Osteoblast (primary cell): ENCODE measurements around the gene CBX3. TPM values are rescaled to one million over a fixed set of nuclear protein-coding genes. Genes with fewer than 3 reads are reported as not detected.

Experiments
- DNase-seq: peaks from one replicate; pipeline ENCODE4 v3.0.0; 2011; ENCODE audit warnings: low spot score, mixed read lengths; ENCODE audit not compliant: insufficient read length; ENCODE audit errors: missing footprints
- H2AFZ ChIP-seq: 2 replicates; pipeline ENCODE4 v1.6.0; 2011; ENCODE audit warnings: mild to moderate bottlenecking, low read length
- H3K27ac ChIP-seq: 2 replicates; pipeline ENCODE4 v1.5.1; 2011; ENCODE audit warnings: mild to moderate bottlenecking, low read depth, low read length, moderate library complexity
- H3K27me3 ChIP-seq: 2 replicates; pipeline ENCODE4 v1.6.0; 2012; ENCODE audit warnings: mild to moderate bottlenecking, control low read depth, inconsistent platforms, low read length, moderate library complexity; ENCODE audit not compliant: insufficient read depth
- H3K36me3 ChIP-seq: 2 replicates; pipeline ENCODE4 v1.5.1; 2011; ENCODE audit warnings: mild to moderate bottlenecking, low read length, control low read depth, moderate library complexity; ENCODE audit not compliant: insufficient read depth
- H3K4me1 ChIP-seq: 2 replicates; pipeline ENCODE4 v1.5.1; 2011; ENCODE audit warnings: mild to moderate bottlenecking, low read length, control low read depth, moderate library complexity; ENCODE audit not compliant: insufficient read depth
- H3K4me2 ChIP-seq: 2 replicates; pipeline ENCODE4 v1.6.0; 2011; ENCODE audit warnings: mild to moderate bottlenecking, low read length; ENCODE audit not compliant: insufficient read depth
- H3K4me3 ChIP-seq: fragments of 200-600 bp; sonication (generic); 3 replicates; pipeline ENCODE4 v1.5.1; 2012; ENCODE audit warnings: mild to moderate bottlenecking, low read length, inconsistent platforms; ENCODE audit not compliant: insufficient read depth
- H3K79me2 ChIP-seq: 2 replicates; pipeline ENCODE4 v1.6.0; 2012; ENCODE audit warnings: mild to moderate bottlenecking, low read length, control low read depth, inconsistent platforms; ENCODE audit not compliant: insufficient read depth
- H3K9me3 ChIP-seq: 2 replicates; pipeline ENCODE4 v1.5.1; 2011; ENCODE audit warnings: low read depth, low read length, control low read depth
- H4K20me1 ChIP-seq: 2 replicates; pipeline ENCODE4 v1.6.0; 2012; ENCODE audit warnings: mild to moderate bottlenecking, low read length, control low read depth; ENCODE audit not compliant: insufficient read depth
- total RNA-seq: library from RNA; depleted of rRNA; stranded (reverse); fragments of >200 nt; gene quantifications from 2 replicates; pipeline ENCODE4 v1.2.3, GENCODE V29; 2012
- TF ChIP-seq, protein P1 (sequence below): IDR thresholded peaks from 2 replicates; pipeline ENCODE4 v1.5.1; 2011; ENCODE audit warnings: mild to moderate bottlenecking, low read depth, low read length, moderate library complexity; ENCODE audit errors: extremely low read depth

Gene CBX3
- total RNA-seq, 1 donor, result 142 TPM

DNA sequence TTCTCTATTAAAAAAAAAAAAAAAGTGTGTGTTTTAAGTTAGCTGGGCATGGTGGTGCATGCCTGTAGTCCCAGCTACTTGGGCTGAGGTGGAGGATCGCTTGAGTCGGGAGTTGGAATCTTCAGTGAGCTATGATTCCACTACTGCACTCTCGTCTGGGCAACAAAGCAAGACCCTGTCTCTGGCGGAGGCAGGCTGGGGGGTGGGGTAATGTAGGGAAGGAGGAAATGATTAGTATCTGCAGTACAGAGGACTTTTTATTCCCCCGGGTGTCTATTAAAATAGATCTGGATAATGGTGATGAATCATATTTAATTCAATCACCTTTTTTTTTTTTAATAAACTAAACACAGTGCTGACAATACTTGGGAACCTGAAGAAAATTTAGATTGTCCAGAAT lies 6.5 kb downstream of the CBX3 start:
- peaks cover 60% of the 10 kb centered on the region for H3K36me3 ChIP-seq

DNA sequence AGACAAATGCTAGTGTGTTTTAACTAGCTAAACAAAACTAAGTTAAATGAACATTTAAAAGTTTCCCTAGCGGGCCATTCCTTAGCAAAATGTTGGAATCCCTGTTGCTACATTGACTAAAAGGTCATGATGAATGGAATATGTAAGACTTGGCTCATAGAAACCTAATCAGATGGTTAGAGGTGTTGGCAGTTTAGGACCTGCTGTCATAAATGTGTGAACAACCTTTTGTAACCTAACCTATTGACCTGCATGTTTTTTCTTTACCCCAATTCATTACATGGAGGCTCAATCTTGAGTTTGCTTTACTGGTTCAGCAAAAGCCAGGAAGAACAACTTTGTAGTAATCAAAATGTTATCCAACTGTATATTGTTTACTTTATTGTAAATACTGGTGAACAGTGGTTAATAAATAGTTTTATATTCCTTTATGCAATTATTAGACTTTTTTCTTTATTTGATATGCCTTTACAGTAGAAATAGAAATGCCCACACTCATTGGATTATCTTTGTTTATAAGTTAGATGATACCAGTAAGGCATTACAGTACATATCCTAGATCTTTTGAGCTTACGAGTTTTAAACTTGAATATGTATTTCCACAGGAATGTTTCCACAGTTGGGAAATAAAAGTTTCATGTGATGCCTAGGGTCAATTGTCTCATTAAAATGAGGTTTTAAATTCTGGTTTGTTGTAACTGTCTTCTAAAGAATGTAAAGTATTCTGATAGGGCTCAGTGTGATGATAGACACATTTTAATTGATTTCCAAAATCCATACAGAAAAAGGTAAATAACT lies 11.6 kb downstream of the CBX3 start:
- peaks cover 6% of the 10 kb centered on the region for H3K79me2 ChIP-seq
- no peaks in the 10 kb centered on the region for H3K27me3 ChIP-seq
- H3K4me3 ChIP-seq, result no peak overlapping the region
- H3K4me2 ChIP-seq, result no peak overlapping the region
- no peak overlapping the region for H2AFZ ChIP-seq
- H3K36me3 ChIP-seq, result peaks cover 41% of the 10 kb centered on the region
- no peak for DNase-seq
- H4K20me1 ChIP-seq, result peaks cover 21% of the 10 kb centered on the region
- no peaks in the 10 kb centered on the region for H3K4me1 ChIP-seq
- TF ChIP-seq, protein P1, sequence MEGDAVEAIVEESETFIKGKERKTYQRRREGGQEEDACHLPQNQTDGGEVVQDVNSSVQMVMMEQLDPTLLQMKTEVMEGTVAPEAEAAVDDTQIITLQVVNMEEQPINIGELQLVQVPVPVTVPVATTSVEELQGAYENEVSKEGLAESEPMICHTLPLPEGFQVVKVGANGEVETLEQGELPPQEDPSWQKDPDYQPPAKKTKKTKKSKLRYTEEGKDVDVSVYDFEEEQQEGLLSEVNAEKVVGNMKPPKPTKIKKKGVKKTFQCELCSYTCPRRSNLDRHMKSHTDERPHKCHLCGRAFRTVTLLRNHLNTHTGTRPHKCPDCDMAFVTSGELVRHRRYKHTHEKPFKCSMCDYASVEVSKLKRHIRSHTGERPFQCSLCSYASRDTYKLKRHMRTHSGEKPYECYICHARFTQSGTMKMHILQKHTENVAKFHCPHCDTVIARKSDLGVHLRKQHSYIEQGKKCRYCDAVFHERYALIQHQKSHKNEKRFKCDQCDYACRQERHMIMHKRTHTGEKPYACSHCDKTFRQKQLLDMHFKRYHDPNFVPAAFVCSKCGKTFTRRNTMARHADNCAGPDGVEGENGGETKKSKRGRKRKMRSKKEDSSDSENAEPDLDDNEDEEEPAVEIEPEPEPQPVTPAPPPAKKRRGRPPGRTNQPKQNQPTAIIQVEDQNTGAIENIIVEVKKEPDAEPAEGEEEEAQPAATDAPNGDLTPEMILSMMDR, result no peak
- no peaks in the 10 kb centered on the region for H3K9me3 ChIP-seq
- H3K27ac ChIP-seq, result no peak overlapping the region

More for the DNA sequence above, 6.5 kb downstream of the CBX3 start:
- H3K27me3 ChIP-seq, result no peaks in the 10 kb centered on the region
- H3K4me3 ChIP-seq, result no peak overlapping the region
- H2AFZ ChIP-seq, result no peak overlapping the region
- no peak for DNase-seq
- H3K27ac ChIP-seq, result no peak overlapping the region
- no peak overlapping the region for H3K4me2 ChIP-seq
- TF ChIP-seq, protein P1, result no peak
- H3K9me3 ChIP-seq, result no peaks in the 10 kb centered on the region
- peaks cover 24% of the 10 kb centered on the region for H3K4me1 ChIP-seq
- peaks cover 56% of the 10 kb centered on the region for H3K79me2 ChIP-seq
- H4K20me1 ChIP-seq, result peaks cover 60% of the 10 kb centered on the region

DNA sequence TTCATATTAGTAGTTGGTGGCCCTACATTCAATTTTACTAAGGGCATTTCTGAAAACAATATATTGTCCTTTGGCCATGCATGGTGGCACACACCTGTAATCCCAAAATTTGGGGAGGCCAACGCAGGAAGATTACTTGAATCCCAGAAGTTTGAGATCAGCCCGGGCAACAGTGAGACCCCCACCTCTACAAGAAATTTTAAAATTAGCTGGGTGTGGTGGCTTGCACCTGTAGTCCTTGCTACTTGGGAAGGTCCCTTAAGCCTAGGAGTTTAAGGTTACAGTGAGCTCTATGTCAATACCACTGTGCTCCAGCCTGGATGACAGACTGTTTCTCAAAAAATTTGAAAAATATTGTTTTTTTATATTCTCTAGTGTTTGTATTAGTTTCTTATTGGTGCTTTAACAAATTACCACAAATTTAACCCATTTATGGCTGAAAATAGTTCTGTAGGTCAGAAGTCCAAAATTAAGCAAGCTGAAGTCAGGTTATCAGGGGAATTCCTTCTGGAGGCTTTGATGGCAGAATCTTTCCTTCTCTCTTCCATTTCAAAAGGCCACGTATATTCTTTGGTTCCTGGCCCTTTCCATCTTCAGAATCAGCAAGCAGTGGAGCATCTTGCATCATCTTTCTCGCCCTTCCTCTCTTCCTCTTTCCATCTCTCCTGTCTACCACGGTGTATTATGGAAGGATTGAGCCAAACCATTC lies 12.4 kb downstream of the CBX3 start:
- Histone ChIP-seq H3K4me2 (no peak overlapping the region), H3K4me1 (no peaks in the 10 kb centered on the region), H3K27me3 (no peaks in the 10 kb centered on the region), H2AFZ (no peak overlapping the region), H3K27ac (no peak overlapping the region), H3K36me3 (peaks cover 36% of the 10 kb centered on the region), H3K79me2 (peaks cover 6% of the 10 kb centered on the region), H4K20me1 (peaks cover 21% of the 10 kb centered on the region), H3K4me3 (no peak overlapping the region), H3K9me3 (no peaks in the 10 kb centered on the region)
- TF ChIP-seq, protein P1, result no peak
- no peak for DNase-seq

DNA sequence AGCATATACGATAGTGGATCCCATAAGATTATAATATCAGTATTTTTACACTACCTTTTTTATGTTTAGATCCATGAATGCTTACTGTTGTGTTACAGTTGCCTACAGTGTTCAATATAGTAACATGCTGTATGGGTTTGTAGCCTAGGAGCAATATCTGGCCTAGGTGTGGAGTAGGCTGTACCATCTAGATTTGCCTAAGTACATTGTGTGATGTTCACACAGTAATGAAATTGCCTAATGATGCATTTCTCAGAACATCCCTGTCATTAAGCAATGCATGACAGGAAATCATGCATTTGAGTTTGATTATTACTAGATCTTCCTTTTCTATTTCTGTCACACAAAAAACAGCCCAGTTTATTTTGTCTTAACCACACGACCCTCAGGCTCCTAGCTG lies 14.5 kb downstream of the CBX3 start:
- Histone ChIP-seq H3K27ac (no peak overlapping the region), H3K27me3 (no peaks in the 10 kb centered on the region), H3K4me2 (no peak overlapping the region), H3K4me1 (no peaks in the 10 kb centered on the region), H4K20me1 (peaks cover 6% of the 10 kb centered on the region), H3K36me3 (peaks cover 15% of the 10 kb centered on the region), H3K79me2 (no peaks in the 10 kb centered on the region), H3K9me3 (no peaks in the 10 kb centered on the region), H3K4me3 (no peak overlapping the region), H2AFZ (no peak overlapping the region)
- DNase-seq, result no peak
- TF ChIP-seq, protein P1, result no peak
